HG03342 (cell line): ENCODE results near the gene GSK3B.

ENCODE experiments used
- ATAC-seq: cut with Tn5 transposase; IDR thresholded peaks from one replicate; pipeline ENCODE4 v1.9.1; 2021; ENCODE audit warnings: mild to moderate bottlenecking, moderate library complexity; ENCODE audit not compliant: unreplicated experiment

Gene GSK3B

GRCh38 chr3:120093911-120094775, at the start of gene GSK3B:
TSS of gene GSK3B (minus strand) at chr3:120094447. CDS start at chr3:120093434, 1,013 bp downstream.
- ATAC-seq, result peak; percentile 4

- no peak for ATAC-seq
Observed at GRCh38 chr3:120143676-120144075, 49.4 kb upstream of the GSK3B start.

GRCh38 chr3:120142236-120142635, 48.0 kb upstream of the GSK3B start:
- ATAC-seq, result no peak

- no peak for ATAC-seq
Observed at GRCh38 chr3:120140098-120140742, 46.0 kb upstream of the GSK3B start.

GRCh38 chr3:120139140-120139539, 44.9 kb upstream of the GSK3B start:
- ATAC-seq, result no peak

- ATAC-seq, result no peak
Observed at GRCh38 chr3:120137548-120137947, 43.3 kb upstream of the GSK3B start.

- no peak for ATAC-seq
Observed at GRCh38 chr3:120130656-120131055, 36.4 kb upstream of the GSK3B start.

- ATAC-seq, result no peak
Observed at GRCh38 chr3:120129718-120130513, 35.7 kb upstream of the GSK3B start.

GRCh38 chr3:120129051-120129450, 34.8 kb upstream of the GSK3B start:
- ATAC-seq, result no peak

GRCh38 chr3:120125992-120126391, 31.7 kb upstream of the GSK3B start:
- no peak for ATAC-seq

GRCh38 chr3:120119846-120120510, 25.7 kb upstream of the GSK3B start:
- ATAC-seq, result no peak

GRCh38 chr3:120114981-120115380, 20.7 kb upstream of the GSK3B start:
- no peak for ATAC-seq

- ATAC-seq, result no peak
Observed at GRCh38 chr3:120114376-120114775, 20.1 kb upstream of the GSK3B start.

- ATAC-seq, result no peak
Observed at GRCh38 chr3:120113128-120114116, 19.2 kb upstream of the GSK3B start.

GRCh38 chr3:120111898-120112297, 17.7 kb upstream of the GSK3B start:
- ATAC-seq, result no peak

GRCh38 chr3:120103276-120103675, 9.0 kb upstream of the GSK3B start:
- no peak for ATAC-seq

GRCh38 chr3:120102674-120103073, 8.4 kb upstream of the GSK3B start:
- no peak for ATAC-seq

GRCh38 chr3:120102232-120102631, 8.0 kb upstream of the GSK3B start:
- ATAC-seq, result no peak

GRCh38 chr3:120101624-120102023, 7.4 kb upstream of the GSK3B start:
- ATAC-seq, result no peak

GRCh38 chr3:120100711-120101110, 6.5 kb upstream of the GSK3B start:
- ATAC-seq, result no peak
